ENCODE measurements around the gene TNN.

TNN gene

GRCh38 chr1:175155473-175155856, 87.8 kb downstream of the TNN start:
- Mint-ChIP-seq H3K4me3 (no peak overlapping the region), H3K4me1 (ENCODE audit: low read depth) (no peaks in the 10 kb centered on the region), H3K27ac (no peak overlapping the region), H3K9me3 (no peaks in the 10 kb centered on the region), H3K27me3 (peaks cover 23% of the 10 kb centered on the region), H3K36me3 (ENCODE audit: low read depth) (peaks cover 30% of the 10 kb centered on the region)
- intact Hi-C loops (cut with micrococcal nuclease): loop anchor here (10.0 kb wide), 1 partner anchor 589 kb away; the partner anchor contains the start of gene TNR

- no peak overlapping the region for H3K4me3 Mint-ChIP-seq
Measured at GRCh38 chr1:175155936-175156335, 88.3 kb downstream of the TNN start.

GRCh38 chr1:175157200-175157599, 89.6 kb downstream of the TNN start:
- H3K27ac Mint-ChIP-seq: no peak overlapping the region
- no peak overlapping the region for H3K4me3 Mint-ChIP-seq
- H3K36me3 Mint-ChIP-seq (ENCODE audit: low read depth): peaks cover 46% of the 10 kb centered on the region
- H3K9me3 Mint-ChIP-seq: no peaks in the 10 kb centered on the region
- intact Hi-C loops (cut with micrococcal nuclease): loop anchor here (10.0 kb wide), 1 partner anchor 588 kb away; the partner anchor contains the start of gene TNR
- peaks cover 13% of the 10 kb centered on the region for H3K27me3 Mint-ChIP-seq
- no peaks in the 10 kb centered on the region for H3K4me1 Mint-ChIP-seq (ENCODE audit: low read depth)

More at GRCh38 chr1:175155936-175156335, 88.3 kb downstream of the TNN start:
- H3K9me3 Mint-ChIP-seq: no peaks in the 10 kb centered on the region
- H3K36me3 Mint-ChIP-seq (ENCODE audit: low read depth): peaks cover 35% of the 10 kb centered on the region
- no peaks in the 10 kb centered on the region for H3K4me1 Mint-ChIP-seq (ENCODE audit: low read depth)
- H3K27me3 Mint-ChIP-seq: peaks cover 19% of the 10 kb centered on the region
- intact Hi-C loops (cut with micrococcal nuclease): loop anchor here (10.0 kb wide), 1 partner anchor 589 kb away; the partner anchor contains the start of gene TNR
- H3K27ac Mint-ChIP-seq: no peak overlapping the region

GRCh38 chr1:175158170-175158591, 90.5 kb downstream of the TNN start:
- peaks cover 9% of the 10 kb centered on the region for H3K27me3 Mint-ChIP-seq
- peaks cover 55% of the 10 kb centered on the region for H3K36me3 Mint-ChIP-seq (ENCODE audit: low read depth)
- no peaks in the 10 kb centered on the region for H3K4me1 Mint-ChIP-seq (ENCODE audit: low read depth)
- no peak overlapping the region for H3K4me3 Mint-ChIP-seq
- no peaks in the 10 kb centered on the region for H3K9me3 Mint-ChIP-seq
- intact Hi-C loops (cut with micrococcal nuclease): loop anchor here (2.0 to 10.0 kb wide), 2 partner anchors 57 to 587 kb away; partner anchors contain the start of gene TNR
- H3K27ac Mint-ChIP-seq: no peak overlapping the region

GRCh38 chr1:175162955-175163354, 95.3 kb downstream of the TNN start:
- intact Hi-C loops (cut with micrococcal nuclease): no loop called here
- H3K36me3 Mint-ChIP-seq (ENCODE audit: low read depth): peaks cover 96% of the 10 kb centered on the region
- no peaks in the 10 kb centered on the region for H3K4me1 Mint-ChIP-seq (ENCODE audit: low read depth)
- no peak overlapping the region for H3K27ac Mint-ChIP-seq
- H3K4me3 Mint-ChIP-seq: no peak overlapping the region
- no peaks in the 10 kb centered on the region for H3K9me3 Mint-ChIP-seq
- no peaks in the 10 kb centered on the region for H3K27me3 Mint-ChIP-seq

GRCh38 chr1:175163702-175164101, 96.1 kb downstream of the TNN start:
- H3K9me3 Mint-ChIP-seq: no peaks in the 10 kb centered on the region
- H3K4me3 Mint-ChIP-seq: no peak overlapping the region
- no peak overlapping the region for H3K27ac Mint-ChIP-seq
- H3K27me3 Mint-ChIP-seq: no peaks in the 10 kb centered on the region
- H3K36me3 Mint-ChIP-seq (ENCODE audit: low read depth): peaks cover 94% of the 10 kb centered on the region
- intact Hi-C loops (cut with micrococcal nuclease): no loop called here
- peaks cover 2% of the 10 kb centered on the region for H3K4me1 Mint-ChIP-seq (ENCODE audit: low read depth)

- H3K27ac Mint-ChIP-seq: no peak overlapping the region
Measured at GRCh38 chr1:175164751-175165150, 97.1 kb downstream of the TNN start.

GRCh38 chr1:175166746-175167145, 99.1 kb downstream of the TNN start:
- H3K27me3 Mint-ChIP-seq: no peaks in the 10 kb centered on the region
- H3K4me3 Mint-ChIP-seq: no peak overlapping the region
- peaks cover 24% of the 10 kb centered on the region for H3K4me1 Mint-ChIP-seq (ENCODE audit: low read depth)
- H3K9me3 Mint-ChIP-seq: no peaks in the 10 kb centered on the region
- H3K36me3 Mint-ChIP-seq (ENCODE audit: low read depth): peaks cover 94% of the 10 kb centered on the region
- H3K27ac Mint-ChIP-seq: no peak overlapping the region
- intact Hi-C loops (cut with micrococcal nuclease): no loop called here

More at GRCh38 chr1:175164751-175165150, 97.1 kb downstream of the TNN start:
- H3K4me3 Mint-ChIP-seq: no peak overlapping the region
- H3K4me1 Mint-ChIP-seq (ENCODE audit: low read depth): peaks cover 11% of the 10 kb centered on the region
- intact Hi-C loops (cut with micrococcal nuclease): no loop called here
- H3K9me3 Mint-ChIP-seq: no peaks in the 10 kb centered on the region
- no peaks in the 10 kb centered on the region for H3K27me3 Mint-ChIP-seq
- H3K36me3 Mint-ChIP-seq (ENCODE audit: low read depth): peaks cover 94% of the 10 kb centered on the region

GRCh38 chr1:175167861-175168260, 100.2 kb downstream of the TNN start:
- Mint-ChIP-seq H3K4me3 (no peak overlapping the region), H3K27ac (no peak overlapping the region), H3K36me3 (ENCODE audit: low read depth) (peaks cover 94% of the 10 kb centered on the region), H3K4me1 (ENCODE audit: low read depth) (peaks cover 24% of the 10 kb centered on the region), H3K27me3 (no peaks in the 10 kb centered on the region), H3K9me3 (no peaks in the 10 kb centered on the region)
- intact Hi-C loops (cut with micrococcal nuclease): no loop called here

GRCh38 chr1:175168782-175169181, 101.1 kb downstream of the TNN start:
- peaks cover 24% of the 10 kb centered on the region for H3K4me1 Mint-ChIP-seq (ENCODE audit: low read depth)
- H3K27me3 Mint-ChIP-seq: no peaks in the 10 kb centered on the region
- no peak overlapping the region for H3K27ac Mint-ChIP-seq
- H3K36me3 Mint-ChIP-seq (ENCODE audit: low read depth): peaks cover 94% of the 10 kb centered on the region
- intact Hi-C loops (cut with micrococcal nuclease): no loop called here
- H3K4me3 Mint-ChIP-seq: no peak overlapping the region
- no peaks in the 10 kb centered on the region for H3K9me3 Mint-ChIP-seq

- no peaks in the 10 kb centered on the region for H3K9me3 Mint-ChIP-seq
- intact Hi-C loops (cut with micrococcal nuclease): no loop called here
- peaks cover 24% of the 10 kb centered on the region for H3K4me1 Mint-ChIP-seq (ENCODE audit: low read depth)
- H3K4me3 Mint-ChIP-seq: no peak overlapping the region
- no peaks in the 10 kb centered on the region for H3K27me3 Mint-ChIP-seq
- H3K27ac Mint-ChIP-seq: peak overlapping the region; percentile 12
- peaks cover 94% of the 10 kb centered on the region for H3K36me3 Mint-ChIP-seq (ENCODE audit: low read depth)
Measured at GRCh38 chr1:175169286-175170018, 101.8 kb downstream of the TNN start.

- no peaks in the 10 kb centered on the region for H3K27me3 Mint-ChIP-seq
- H3K4me1 Mint-ChIP-seq (ENCODE audit: low read depth): peaks cover 24% of the 10 kb centered on the region
- no peaks in the 10 kb centered on the region for H3K9me3 Mint-ChIP-seq
- peaks cover 93% of the 10 kb centered on the region for H3K36me3 Mint-ChIP-seq (ENCODE audit: low read depth)
- intact Hi-C loops (cut with micrococcal nuclease): no loop called here
- no peak overlapping the region for H3K4me3 Mint-ChIP-seq
- no peak overlapping the region for H3K27ac Mint-ChIP-seq
Measured at GRCh38 chr1:175171036-175171913, 103.6 kb downstream of the TNN start.

GRCh38 chr1:175172503-175172902, 104.9 kb downstream of the TNN start:
- peaks cover 93% of the 10 kb centered on the region for H3K36me3 Mint-ChIP-seq (ENCODE audit: low read depth)
- intact Hi-C loops (cut with micrococcal nuclease): no loop called here
- no peak overlapping the region for H3K4me3 Mint-ChIP-seq
- H3K27me3 Mint-ChIP-seq: no peaks in the 10 kb centered on the region
- peaks cover 24% of the 10 kb centered on the region for H3K4me1 Mint-ChIP-seq (ENCODE audit: low read depth)
- no peak overlapping the region for H3K27ac Mint-ChIP-seq
- H3K9me3 Mint-ChIP-seq: no peaks in the 10 kb centered on the region

GRCh38 chr1:175173531-175173930, 105.9 kb downstream of the TNN start:
- intact Hi-C loops (cut with micrococcal nuclease): no loop called here
- H3K4me3 Mint-ChIP-seq: no peak overlapping the region
- peaks cover 24% of the 10 kb centered on the region for H3K4me1 Mint-ChIP-seq (ENCODE audit: low read depth)
- H3K9me3 Mint-ChIP-seq: no peaks in the 10 kb centered on the region
- H3K36me3 Mint-ChIP-seq (ENCODE audit: low read depth): peaks cover 94% of the 10 kb centered on the region
- no peak overlapping the region for H3K27ac Mint-ChIP-seq
- H3K27me3 Mint-ChIP-seq: no peaks in the 10 kb centered on the region
